Measurements from ENCODE around the gene DUS1L.
A peak's percentile ranks its signal among the peaks of the same experiment; 100 is the strongest.

The DUS1L gene

DNA sequence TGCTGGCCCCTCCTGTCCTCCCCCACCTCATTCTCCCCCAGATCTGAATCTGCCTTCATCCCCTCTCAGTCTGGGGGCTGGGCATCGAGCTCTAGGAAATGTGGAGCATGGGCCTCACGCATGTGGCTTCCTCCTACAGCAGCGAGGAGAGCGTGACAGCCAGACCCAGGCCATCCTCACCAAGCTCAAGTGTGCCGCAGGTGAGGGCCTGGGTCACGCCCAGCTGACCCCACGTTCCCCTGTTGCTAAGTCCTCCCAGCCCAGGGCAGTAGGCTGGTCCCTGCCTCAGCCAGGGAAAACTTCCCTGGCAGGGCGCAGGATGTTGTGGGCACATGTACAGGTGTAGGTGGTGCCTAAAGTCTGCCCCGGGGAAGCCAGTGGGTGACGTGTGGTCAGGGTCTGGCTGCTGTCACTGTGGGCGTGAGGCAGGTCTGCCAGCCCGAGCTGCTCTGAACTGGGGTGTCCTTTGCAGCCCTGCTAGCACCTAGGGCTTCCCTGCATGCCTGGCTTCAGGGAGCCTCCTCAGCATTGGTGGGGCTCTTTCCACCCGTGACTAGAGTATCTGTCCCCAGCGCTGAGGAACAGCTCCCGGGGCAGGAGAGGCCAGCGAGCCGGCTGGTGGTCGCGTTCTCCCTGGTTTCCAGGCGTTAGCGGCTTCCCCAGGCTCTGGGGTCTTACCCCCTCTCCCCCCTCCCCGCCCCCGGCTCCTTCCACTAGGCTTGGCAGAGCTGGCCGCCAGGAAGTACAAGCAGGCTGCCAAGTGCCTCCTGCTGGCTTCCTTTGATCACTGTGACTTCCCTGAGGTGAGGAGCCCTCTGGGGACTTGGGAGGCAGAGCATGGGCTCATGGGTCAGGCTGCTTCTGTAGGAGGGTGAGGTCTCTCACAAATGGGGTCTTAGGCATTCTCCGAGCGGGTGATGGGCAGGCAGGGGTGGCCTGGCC, 10.3 kb downstream of the DUS1L start:
- no peak for DNase-seq (ENCODE audit: low spot score)

DNA sequence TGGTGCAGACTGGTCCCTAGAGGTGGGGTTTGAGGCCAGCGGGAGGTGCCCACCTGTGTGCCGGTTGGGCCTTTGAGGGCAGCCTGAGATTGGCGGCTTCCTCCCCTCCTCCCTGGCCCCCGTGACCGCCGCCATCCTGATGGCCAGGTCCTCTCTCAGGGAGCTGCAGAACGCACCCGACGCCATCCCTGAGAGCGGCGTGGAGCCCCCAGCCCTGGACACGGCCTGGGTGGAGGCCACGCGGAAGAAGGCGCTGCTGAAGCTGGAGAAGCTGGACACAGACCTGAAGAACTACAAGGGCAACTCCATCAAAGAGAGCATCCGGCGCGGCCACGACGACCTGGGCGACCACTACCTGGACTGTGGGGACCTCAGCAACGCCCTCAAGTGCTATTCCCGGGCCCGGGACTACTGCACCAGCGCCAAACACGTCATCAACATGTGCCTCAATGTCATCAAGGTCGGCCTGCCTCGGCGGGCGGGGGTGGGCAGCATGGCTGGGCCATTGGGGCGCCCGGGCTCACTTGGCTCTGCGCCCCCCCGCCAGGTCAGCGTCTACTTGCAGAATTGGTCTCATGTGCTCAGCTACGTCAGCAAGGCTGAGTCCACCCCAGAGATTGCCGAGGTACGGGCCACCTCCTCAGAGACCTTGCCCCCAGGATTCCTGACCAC, 11.1 kb downstream of the DUS1L start:
- no peak for DNase-seq (ENCODE audit: low spot score)

DNA sequence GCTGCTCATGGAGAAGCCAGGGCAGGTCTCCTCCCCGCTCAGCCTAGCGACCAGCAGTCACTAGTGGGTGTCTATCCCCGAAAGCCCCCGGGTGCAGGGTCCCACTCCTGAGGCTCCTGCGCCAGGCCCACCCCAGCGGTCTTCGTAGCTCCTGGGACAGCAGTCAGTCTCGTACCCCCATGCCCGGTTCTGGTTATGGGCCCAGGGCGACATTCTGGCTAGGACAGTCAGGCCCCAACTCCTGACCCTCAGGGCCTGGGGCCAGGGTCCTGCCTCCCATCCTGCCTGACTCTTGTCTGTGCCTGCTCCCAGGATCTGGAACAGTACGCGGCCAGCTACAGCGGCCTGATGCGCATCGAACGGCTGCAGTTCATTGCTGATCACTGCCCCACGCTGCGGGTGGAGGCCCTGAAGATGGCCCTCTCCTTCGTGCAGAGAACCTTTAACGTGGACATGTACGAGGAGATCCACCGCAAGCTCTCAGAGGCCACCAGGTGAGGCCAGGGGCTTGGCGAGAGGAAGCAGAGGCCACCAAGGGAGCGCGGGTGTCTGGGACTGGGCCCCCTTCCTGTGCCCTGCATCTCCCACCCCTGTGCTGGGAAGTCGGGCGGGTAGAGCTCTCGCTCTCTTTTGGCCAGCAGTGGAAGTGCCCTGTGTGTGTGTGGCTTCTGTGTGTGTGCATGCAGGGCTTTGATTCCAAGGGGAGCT, 11.9 kb downstream of the DUS1L start:
- DNase-seq (ENCODE audit: low spot score): no peak

DNA sequence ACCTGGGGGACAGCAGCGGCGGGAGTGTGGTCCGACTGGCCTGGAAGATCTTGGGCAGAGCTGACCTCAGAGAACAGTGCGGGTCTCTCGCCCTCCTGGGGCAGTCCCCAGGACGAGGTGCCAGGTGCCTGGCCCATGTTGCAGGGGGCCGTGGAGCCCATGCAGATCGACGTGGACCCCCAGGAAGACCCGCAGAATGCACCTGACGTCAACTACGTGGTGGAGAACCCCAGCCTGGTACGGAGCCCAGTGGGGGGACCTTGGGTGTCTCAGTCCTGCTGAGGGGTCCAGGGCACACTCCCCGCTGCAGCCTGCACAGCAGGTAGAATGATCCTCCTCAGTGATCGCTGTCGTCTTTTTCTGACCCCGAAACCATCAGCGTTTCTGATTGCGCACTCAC, 12.5 kb downstream of the DUS1L start:
- no peak for DNase-seq (ENCODE audit: low spot score)

DNA sequence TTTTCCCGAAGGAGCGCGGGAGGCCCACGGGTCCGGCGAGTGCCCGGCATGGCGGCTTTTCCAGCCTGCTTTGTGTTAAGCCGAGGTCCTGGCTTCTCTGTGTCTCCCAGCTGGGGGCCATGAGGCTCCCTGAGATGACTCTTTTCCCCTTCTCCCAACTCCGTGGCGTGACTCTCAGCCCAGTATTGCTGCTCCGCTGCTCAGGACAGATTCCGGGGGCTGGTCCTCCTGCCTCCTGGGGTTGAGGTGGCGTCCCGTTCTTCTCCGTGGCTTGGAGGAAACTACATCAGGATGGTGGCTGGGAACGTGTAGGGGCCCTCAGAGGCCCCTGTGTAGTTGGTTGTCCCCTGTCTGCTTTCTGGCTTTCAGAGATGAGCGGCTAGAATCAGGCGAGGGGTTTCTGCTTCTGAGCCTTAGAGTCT, 13.0 kb downstream of the DUS1L start:
- no peak for DNase-seq (ENCODE audit: low spot score)

DNA sequence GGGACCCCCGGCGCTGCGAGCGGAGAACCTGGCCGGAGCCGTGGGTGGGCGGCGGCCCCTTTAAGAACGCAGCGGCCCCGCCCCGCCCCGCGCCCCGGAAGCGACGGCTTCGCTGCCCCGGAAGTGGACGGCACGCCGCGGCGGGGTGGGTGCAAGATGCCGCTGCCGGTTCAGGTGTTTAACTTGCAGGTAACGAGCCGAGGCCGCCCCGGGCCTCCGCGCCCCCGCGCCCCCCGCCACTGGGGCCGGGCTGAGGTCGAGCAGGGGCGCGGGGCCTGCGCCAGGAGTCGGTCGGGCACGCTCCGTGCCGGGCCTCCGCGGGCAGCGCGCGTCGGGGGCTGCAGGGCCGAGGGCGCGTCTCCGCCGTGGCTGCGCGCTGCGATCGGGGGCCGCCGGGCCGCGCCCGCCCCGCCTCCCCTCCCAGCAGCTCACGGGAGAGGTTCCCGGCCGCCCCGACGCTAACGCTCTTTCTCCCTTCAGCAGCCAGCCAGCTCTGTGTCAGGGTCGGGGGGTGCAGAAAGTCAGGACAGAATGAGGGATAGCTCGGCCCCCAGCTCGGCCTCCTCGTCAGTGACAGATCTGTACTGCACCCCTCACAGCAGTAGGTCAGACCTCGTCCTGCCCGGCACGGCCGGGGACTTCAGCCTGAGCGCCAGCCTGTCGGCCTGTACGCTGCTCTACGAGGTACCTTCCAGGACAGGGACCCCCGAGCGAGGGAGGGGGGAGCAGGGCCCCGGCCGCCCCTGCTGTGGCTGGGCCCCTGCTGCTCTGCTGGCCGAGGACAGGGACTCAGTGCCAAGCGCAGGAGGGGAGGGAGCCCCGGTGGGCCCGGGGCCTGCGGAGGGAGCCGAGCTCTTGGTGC, 13.6 kb downstream of the DUS1L start, which contains the start of the genes GPS1 and RFNG:
Gene GPS1, plus strand, starts transcription at position 123 of the 862 bp plus-strand sequence. Its CDS starts 34 bp downstream, at position 157.
Gene RFNG, minus strand, starts transcription at position 36 of the 862 bp plus-strand sequence. CDS start 45 bp downstream, outside the sequence.
- peak; percentile 87 for DNase-seq (ENCODE audit: low spot score)

DNA sequence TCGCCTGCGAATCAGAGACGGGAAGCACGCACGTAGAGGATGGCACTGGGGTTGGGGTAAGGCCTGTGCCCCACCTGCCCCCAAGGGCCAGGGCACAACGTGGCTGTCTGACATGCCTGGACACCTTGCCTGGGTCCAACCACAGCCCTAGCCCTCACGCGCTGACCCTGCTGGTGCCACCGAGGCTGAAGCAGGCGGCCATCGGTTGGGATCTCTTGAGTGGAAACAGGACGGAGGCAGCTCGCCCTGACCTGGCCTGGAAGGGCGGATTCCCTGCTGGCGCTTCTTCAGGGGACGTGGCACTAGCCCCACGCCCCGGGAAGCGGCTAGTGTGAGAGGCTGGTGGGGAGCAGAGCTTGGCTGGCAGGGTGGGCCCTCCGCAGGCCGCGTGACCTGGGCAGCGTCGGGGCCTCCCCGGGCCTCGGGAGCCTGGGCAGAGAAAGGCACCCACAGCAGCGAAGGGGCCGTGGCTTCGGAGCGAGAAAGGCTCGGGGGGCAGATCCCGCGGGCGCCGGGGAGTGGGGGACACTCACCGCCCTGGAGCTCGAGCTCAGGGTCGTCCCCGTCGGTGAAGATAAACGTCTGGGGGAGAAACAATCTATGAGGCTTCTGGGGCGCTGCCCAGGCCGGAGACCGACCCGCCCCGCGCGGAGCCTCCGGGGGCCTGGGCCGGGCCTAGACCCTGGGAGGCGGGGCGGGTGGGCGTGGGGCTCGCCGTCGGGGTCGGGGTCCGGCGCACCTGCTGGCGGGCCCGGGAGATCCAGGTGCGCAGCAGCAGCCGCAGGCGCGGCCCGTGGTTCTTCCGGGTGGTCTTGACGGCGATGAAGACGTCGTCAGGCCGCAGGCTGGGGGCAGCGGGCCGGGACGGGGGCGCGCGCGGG, 14.6 kb downstream of the DUS1L start:
- no peak for DNase-seq (ENCODE audit: low spot score)

DNA sequence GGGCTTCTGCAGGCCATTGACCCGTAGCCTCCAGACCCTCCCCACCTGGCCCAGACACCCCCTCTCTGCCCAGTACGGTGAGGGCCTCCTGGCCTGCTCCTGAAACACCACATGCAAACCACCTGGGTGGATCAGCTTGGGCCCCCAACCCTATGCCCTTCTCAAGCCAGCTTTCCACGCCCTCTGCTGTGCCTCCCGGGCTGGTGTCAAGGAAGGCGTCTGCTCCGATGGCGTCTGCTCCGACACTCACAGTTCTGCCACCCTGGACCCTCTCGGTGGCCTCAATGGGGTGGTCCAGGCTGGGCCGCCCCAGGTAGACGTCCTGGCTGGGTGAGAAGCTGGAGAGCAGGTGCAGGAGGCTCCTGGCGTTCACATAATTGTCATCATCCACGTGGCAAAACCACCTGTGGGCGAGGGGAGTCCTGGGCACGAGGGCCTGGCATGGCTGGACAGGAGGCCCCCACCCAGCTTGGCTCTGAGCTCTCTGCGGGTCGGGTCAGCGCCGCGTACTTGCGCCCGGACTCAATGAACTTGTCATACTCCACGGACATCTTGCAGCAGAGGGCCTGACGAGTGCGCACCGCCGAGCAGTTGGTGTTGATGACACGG, 15.3 kb downstream of the DUS1L start:
- no peak for DNase-seq (ENCODE audit: low spot score)

DNA sequence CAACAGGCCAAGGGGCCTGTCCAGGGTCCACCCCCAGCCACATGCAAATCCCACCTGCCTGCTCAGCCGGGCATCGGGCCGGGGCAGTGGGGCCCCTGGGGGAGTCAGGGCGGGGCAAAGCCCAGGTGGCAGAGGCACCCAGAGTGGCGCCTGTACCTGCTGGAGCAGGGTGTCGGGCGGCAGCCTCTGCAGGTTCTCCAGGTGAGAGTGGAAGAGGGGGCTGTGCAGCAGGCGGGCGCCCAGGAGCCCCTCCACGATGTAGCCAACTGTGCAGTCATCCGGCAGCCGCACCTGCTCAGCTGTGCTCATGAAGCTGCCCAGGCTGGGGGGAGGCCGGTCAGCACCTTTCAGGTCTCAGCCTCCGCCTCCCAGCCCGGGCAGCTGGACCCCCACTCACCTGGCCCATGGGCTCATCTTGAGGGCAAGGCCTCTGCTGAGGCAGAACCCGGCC, 16.1 kb downstream of the DUS1L start:
- no peak for DNase-seq (ENCODE audit: low spot score)

DNA sequence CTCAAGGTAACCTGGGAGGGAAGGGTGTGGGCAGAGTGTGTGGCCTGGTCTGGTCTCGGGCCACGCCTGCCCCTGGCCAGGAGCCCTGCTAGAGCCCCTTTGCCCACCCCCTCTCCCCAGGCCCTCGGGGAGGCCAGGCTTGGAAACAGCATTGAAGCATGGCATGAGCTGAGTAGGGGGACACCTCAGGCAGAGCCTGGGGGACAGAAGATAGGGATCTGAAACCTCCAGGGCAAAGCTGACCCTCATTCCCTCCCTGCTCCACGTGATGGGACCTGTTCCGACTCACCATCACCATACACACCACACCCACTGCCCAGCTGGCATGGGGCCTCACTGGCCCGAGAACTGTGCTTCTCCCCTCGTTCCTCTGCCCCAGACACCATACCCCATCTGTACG, 16.5 kb downstream of the DUS1L start:
- no peak for DNase-seq (ENCODE audit: low spot score)

DNA sequence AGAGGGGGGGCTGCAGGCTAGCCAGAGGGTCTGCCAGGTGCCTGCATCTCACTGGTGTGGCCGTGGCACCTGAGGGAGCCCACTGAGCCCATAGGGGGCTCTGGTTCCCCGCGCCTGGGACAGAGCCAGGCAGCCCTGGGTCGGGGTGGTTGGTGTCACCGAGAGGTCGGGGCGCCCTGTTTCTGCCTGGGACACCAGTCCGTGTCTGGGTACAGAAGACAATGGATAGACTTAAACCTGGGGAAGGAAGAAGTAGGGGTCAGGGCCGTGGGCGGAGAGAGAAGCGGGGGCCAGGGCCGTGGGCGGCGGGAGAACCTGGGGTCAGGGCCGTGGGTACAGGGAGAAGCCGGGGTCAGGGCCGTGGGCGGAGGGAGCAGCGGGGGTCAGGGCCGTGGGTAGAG, 17.0 kb downstream of the DUS1L start:
- no peak for DNase-seq (ENCODE audit: low spot score)

DNA sequence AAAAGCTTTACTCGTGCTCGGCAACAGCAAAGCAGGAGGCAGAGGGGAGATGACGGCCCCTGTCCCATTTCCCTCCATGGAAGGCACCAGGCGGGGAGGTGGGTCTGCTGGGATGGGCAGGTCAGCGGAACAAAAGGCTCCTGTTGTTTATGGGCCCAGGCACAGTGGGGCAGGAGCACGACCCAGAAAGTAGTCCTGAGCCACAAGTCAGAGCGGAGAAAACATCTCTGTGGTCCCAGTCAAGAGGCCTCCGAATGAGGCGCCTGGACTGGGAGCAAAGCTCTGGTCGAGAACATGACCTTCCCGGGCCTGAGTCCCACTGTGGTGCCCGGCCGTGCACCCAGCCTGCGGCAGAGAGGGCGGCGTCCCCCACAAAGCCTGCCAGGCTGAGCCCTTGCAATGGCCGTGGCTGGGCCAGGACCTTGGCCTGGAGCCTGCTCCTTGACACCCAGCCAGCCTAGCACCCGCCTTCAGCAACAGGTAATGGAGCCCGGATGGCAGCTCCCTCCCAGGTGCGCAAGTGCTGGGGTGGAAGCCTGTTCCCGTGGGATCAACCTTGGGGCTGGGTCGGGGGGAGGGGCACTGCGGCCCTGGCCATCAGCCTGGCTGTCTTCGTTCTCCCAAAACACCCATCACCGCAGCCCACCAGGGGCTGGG, 17.6 kb downstream of the DUS1L start:
- DNase-seq (ENCODE audit: low spot score): no peak

DNA sequence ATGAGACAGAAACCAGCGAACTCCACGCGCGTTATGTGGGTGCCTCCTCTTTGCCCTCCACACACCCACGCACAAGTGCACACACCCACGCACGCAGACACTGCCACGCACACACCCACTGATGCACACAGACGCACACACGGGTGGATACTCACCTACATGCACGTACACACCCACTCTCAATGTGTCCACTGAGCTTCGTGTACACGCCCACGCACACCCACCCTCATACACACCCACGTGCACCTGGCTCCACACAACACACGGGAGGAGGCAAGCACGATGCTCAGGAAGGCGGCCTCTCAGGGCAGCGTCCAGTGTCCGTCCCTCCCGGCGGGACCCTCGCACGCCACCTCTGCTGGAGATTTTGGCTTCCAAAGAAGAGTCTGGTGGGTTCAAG, 18.2 kb downstream of the DUS1L start:
- no peak for DNase-seq (ENCODE audit: low spot score)

DNA sequence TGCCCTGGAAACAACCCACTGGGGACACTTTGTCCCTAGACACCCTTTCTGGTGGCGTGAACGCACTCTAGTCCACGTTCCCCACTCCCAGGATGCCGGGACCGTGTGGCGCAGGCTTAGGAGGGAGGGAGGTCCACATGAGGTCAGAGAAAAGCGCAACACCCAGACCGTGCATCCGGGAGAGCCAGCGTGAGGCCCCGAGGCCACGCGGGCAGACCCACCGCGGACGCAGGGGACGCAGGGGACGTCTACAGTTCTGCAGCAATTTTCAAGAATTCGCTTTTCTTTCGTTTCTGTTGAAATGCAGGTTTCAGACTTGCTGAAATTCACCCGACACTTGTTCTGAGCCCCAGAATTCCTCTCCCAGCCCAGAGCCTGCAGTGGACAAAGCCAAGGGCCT, 18.7 kb downstream of the DUS1L start:
- DNase-seq (ENCODE audit: low spot score): no peak

DNA sequence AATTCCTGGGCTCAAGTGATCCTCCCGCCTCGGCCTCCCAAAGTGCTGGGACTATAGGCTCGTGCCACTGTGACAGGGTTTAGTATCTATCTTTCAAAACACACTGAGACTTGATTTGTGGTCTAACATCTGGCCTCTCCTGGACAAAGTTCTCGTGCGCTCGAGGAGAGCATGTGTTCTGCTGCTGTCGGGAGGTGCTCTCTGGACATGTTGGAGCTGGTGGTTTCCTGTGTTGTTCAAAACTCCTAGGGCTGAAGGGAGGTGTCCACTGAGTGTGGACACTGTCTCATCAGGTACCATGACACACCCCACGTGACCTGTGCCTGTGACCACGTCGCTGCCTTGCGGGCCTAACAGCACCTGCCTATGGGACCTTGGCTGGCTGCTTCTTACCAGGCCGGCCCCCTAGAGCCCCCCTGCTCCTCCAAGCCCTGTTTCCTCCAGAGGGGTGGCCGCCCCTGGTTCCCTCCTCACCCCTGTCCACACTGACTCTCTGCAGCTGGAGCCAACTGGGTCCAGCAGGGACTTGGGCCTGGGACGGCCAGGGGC, 19.6 kb downstream of the DUS1L start:
- no peak for DNase-seq (ENCODE audit: low spot score)

DNA sequence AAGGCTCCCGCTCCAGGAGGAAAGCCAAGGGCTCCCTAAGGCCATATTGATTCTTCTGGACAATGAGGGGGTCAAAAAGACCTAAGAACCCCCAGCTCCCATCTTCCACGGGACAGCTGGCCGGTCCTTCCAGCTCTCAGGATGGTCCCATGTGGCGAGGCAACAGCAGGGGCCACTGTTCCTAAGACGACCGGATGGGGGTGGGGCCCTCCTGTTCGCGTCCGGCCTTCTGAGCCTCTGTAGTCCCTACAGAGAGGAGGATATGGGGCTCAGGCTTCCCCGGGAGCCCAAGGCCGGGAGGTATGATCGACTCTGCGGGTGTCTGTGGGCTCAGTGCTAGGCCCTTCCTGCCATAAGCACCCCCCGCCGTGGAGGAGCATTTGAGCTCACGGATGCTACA, 22.1 kb downstream of the DUS1L start:
- no peak for DNase-seq (ENCODE audit: low spot score)

DNA sequence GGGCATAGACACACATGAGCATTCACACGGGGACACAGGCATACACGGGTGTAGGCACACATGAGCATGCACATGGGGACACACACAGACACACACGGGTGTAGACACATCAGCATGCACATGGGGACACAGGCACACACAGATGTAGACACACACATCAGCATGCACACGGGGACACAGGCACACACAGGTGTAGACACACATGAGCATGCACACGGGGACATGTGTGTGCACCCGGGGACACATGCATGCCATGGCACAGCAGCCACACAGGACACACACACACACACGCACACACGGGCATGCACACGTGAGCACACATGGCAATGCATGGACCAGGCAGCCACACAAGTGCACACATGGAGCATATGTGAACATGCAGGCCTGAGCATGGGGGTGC, 23.0 kb downstream of the DUS1L start:
- DNase-seq (ENCODE audit: low spot score): no peak

DNA sequence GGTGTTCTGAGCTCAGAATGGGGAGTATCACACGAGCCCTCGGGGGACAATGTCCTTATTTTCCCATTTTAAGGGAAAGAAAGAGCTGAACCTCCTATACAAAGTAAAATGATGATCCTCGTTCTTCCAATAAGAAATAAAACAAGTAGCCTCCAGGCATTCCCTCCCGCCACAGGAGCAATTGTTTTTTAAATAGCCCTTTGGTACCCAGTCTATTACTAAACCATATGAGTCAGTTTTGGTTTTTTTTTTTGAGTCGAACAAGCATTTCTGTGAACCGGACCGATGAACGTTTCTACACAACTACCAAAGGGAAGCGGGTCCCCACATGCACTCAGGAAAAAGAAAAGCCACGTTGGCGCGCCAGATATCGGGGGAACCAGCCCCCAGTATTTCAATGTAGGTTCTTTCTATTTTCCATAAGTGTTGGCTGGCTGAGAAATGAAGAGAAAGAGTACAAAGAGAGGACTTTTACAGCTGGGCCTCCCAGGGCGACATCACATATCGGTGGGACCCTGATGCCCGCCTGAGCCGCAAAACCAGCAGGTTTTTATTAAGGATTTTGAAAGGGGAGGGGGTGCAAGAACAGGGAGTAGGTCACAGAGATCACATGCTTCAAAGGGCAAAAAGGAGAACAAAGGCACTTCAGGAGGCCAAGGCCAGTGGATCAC, 24.3 kb downstream of the DUS1L start:
- no peak for DNase-seq (ENCODE audit: low spot score)
